Activated T-cell treated with anti-CD3 and anti-CD28 coated beads, Interleukin-2, amount 50 U/mL, for 72 hours (primary cell): Measurements from ENCODE around the gene MYO3B. TPM values are rescaled to one million over a fixed set of nuclear protein-coding genes. Genes with fewer than 3 reads are reported as not detected.
A peak's percentile ranks its signal among the peaks of the same experiment; 100 is the strongest.
"Not testable (repeated sequence)": the region's sequence is repeated elsewhere in the genome, so short reads cannot be mapped to it uniquely, and the experiment has no call there.

Source experiments
- ATAC-seq, 2 donors: fragments of 150-1000 bp; cut with Tn5 transposase; replicated peaks in 1 of 2; 2 replicates each; pipeline ENCODE4 v1.10.0; 2021; ENCODE audit warnings: moderate library complexity in 2 of 2, mild to moderate bottlenecking in 1 of 2
- DNase-seq, 2 donors: peaks; one replicate each; pipeline ENCODE4 v3.0.0; 2021 to 2022; ENCODE audit warnings: mixed read lengths in 1 of 2
- H3K27ac Mint-ChIP-seq: one replicate; pipeline ENCODE4 v1.8.0; 2022; ENCODE audit warnings: mild to moderate bottlenecking, moderate library complexity, mixed read lengths
- H3K27me3 Mint-ChIP-seq: one replicate; pipeline ENCODE4 v1.8.0; 2022; ENCODE audit warnings: low read depth, mixed read lengths
- H3K36me3 Mint-ChIP-seq, 2 donors: one replicate each; pipeline ENCODE4 v1.8.0; 2022; ENCODE audit warnings: mixed read lengths in 2 of 2, mild to moderate bottlenecking in 1 of 2; ENCODE audit not compliant: insufficient read depth in 2 of 2
- H3K4me1 Mint-ChIP-seq: one replicate; pipeline ENCODE4 v1.8.0; 2022; ENCODE audit warnings: low read depth, mixed read lengths
- H3K4me3 Mint-ChIP-seq, 2 donors: one replicate each; pipeline ENCODE4 v1.8.0; 2022; ENCODE audit warnings: mild to moderate bottlenecking in 2 of 2, mixed read lengths in 2 of 2, moderate library complexity in 2 of 2
- H3K9me3 Mint-ChIP-seq, 2 donors: one replicate each; pipeline ENCODE4 v1.8.0; 2022; ENCODE audit warnings: mixed read lengths in 2 of 2
- total RNA-seq, 2 donors: library from RNA; stranded (reverse); gene quantifications; one replicate each; pipeline ENCODE4 v1.2.3, GENCODE V29; 2022

MYO3B gene
- total RNA-seq, 2 donors from 2014 or later, result 3.8 to 4.1 TPM

- Mint-ChIP-seq H3K4me1 (no peaks in the 10 kb centered on the region), H3K4me3 (no peak overlapping the region), H3K9me3 (no peaks in the 10 kb centered on the region), H3K36me3 (peaks cover 0 to 3% of the 10 kb centered on the region in 2 donors), H3K27me3 (peaks cover 22% of the 10 kb centered on the region), H3K27ac (no peak overlapping the region)
- ATAC-seq (no peak), DNase-seq (no peak)
Observed at GRCh38 chr2:170420961-170421687, 243.2 kb downstream of the MYO3B start.

GRCh38 chr2:170423919-170424318 is 246.0 kb downstream of the MYO3B start:
- ATAC-seq, result no peak
- no peak overlapping the region for H3K4me3 Mint-ChIP-seq

GRCh38 chr2:170425281-170425751 is 247.4 kb downstream of the MYO3B start:
- no peak for DNase-seq
- Mint-ChIP-seq H3K9me3 (no peaks in the 10 kb centered on the region), H3K27ac (no peak overlapping the region), H3K4me1 (no peaks in the 10 kb centered on the region), H3K36me3 (no peaks in the 10 kb centered on the region), H3K27me3 (peaks cover 11% of the 10 kb centered on the region), H3K4me3 (no peak overlapping the region)
- ATAC-seq, result no peak

More at GRCh38 chr2:170423919-170424318, 246.0 kb downstream of the MYO3B start:
- Mint-ChIP-seq H3K4me1 (no peaks in the 10 kb centered on the region), H3K9me3 (no peaks in the 10 kb centered on the region), H3K27me3 (peaks cover 11% of the 10 kb centered on the region), H3K27ac (no peak overlapping the region), H3K36me3 (no peaks in the 10 kb centered on the region)
- no peak for DNase-seq

- Mint-ChIP-seq H3K27me3 (peaks cover 3% of the 10 kb centered on the region), H3K4me1 (no peaks in the 10 kb centered on the region), H3K4me3 (no peak overlapping the region), H3K9me3 (no peaks in the 10 kb centered on the region), H3K36me3 (no peaks in the 10 kb centered on the region), H3K27ac (no peak overlapping the region)
- ATAC-seq, result no peak
- DNase-seq, result no peak
Observed at GRCh38 chr2:170428868-170429267, 250.9 kb downstream of the MYO3B start.

GRCh38 chr2:170432823-170433222 is 254.9 kb downstream of the MYO3B start:
- Mint-ChIP-seq H3K27ac (no peak overlapping the region), H3K4me3 (no peak overlapping the region), H3K4me1 (peaks cover 23% of the 10 kb centered on the region), H3K36me3 (no peaks in the 10 kb centered on the region), H3K27me3 (peaks cover 18% of the 10 kb centered on the region), H3K9me3 (no peaks in the 10 kb centered on the region)
- no peak for ATAC-seq
- no peak for DNase-seq

GRCh38 chr2:170433448-170433847 is 255.5 kb downstream of the MYO3B start:
- H3K27ac Mint-ChIP-seq, result no peak overlapping the region
- H3K27me3 Mint-ChIP-seq, result peaks cover 18% of the 10 kb centered on the region
- no peaks in the 10 kb centered on the region for H3K36me3 Mint-ChIP-seq
- H3K4me3 Mint-ChIP-seq, result no peak overlapping the region
- H3K9me3 Mint-ChIP-seq, result no peaks in the 10 kb centered on the region
- ATAC-seq (no peak), DNase-seq (no peak)
- peaks cover 23% of the 10 kb centered on the region for H3K4me1 Mint-ChIP-seq

GRCh38 chr2:170434396-170434795 is 256.4 kb downstream of the MYO3B start:
- not testable (repeated sequence) for H3K4me3 Mint-ChIP-seq, H3K36me3 Mint-ChIP-seq, ATAC-seq, DNase-seq, H3K9me3 Mint-ChIP-seq, H3K27ac Mint-ChIP-seq
- H3K27me3 Mint-ChIP-seq, result peaks cover 18% of the 10 kb centered on the region
- H3K4me1 Mint-ChIP-seq, result peaks cover 23% of the 10 kb centered on the region

GRCh38 chr2:170434900-170435621 is 257.1 kb downstream of the MYO3B start:
- ATAC-seq, result peak in 1 of 2 donors; percentile 55

GRCh38 chr2:170436077-170436943 is 258.4 kb downstream of the MYO3B start:
- H3K27ac Mint-ChIP-seq, result no peak overlapping the region
- H3K9me3 Mint-ChIP-seq, result no peaks in the 10 kb centered on the region
- H3K27me3 Mint-ChIP-seq, result peaks cover 18% of the 10 kb centered on the region
- ATAC-seq (no peak), DNase-seq (no peak)
- no peaks in the 10 kb centered on the region for H3K36me3 Mint-ChIP-seq
- H3K4me1 Mint-ChIP-seq, result peaks cover 23% of the 10 kb centered on the region
- H3K4me3 Mint-ChIP-seq, result peak overlapping the region in 1 of 2 donors; percentile 76

More at GRCh38 chr2:170434900-170435621, 257.1 kb downstream of the MYO3B start:
- peak overlapping the region; percentile 64 to 76 for H3K4me3 Mint-ChIP-seq
- peaks cover 23% of the 10 kb centered on the region for H3K4me1 Mint-ChIP-seq
- H3K36me3 Mint-ChIP-seq, result no peaks in the 10 kb centered on the region
- H3K27ac Mint-ChIP-seq, result no peak overlapping the region
- peak in 1 of 2 donors; percentile 8 for DNase-seq
- H3K27me3 Mint-ChIP-seq, result peaks cover 18% of the 10 kb centered on the region
- H3K9me3 Mint-ChIP-seq, result no peaks in the 10 kb centered on the region

- no peak overlapping the region for H3K27ac Mint-ChIP-seq
- H3K9me3 Mint-ChIP-seq, result no peaks in the 10 kb centered on the region
- H3K4me1 Mint-ChIP-seq, result no peaks in the 10 kb centered on the region
- peaks cover 0 to 4% of the 10 kb centered on the region in 2 donors for H3K36me3 Mint-ChIP-seq
- DNase-seq, result no peak
- no peak overlapping the region for H3K4me3 Mint-ChIP-seq
- no peak for ATAC-seq
- H3K27me3 Mint-ChIP-seq, result no peaks in the 10 kb centered on the region
Observed at GRCh38 chr2:170446078-170446477, 268.1 kb downstream of the MYO3B start.

- H3K36me3 Mint-ChIP-seq, result peaks cover 0 to 5% of the 10 kb centered on the region in 2 donors
- ATAC-seq, result no peak
- DNase-seq, result no peak
- H3K9me3 Mint-ChIP-seq, result no peaks in the 10 kb centered on the region
- H3K4me3 Mint-ChIP-seq, result no peak overlapping the region
- H3K4me1 Mint-ChIP-seq, result no peaks in the 10 kb centered on the region
- no peaks in the 10 kb centered on the region for H3K27me3 Mint-ChIP-seq
- H3K27ac Mint-ChIP-seq, result no peak overlapping the region
Observed at GRCh38 chr2:170449034-170449433, 271.1 kb downstream of the MYO3B start.

- H3K27ac Mint-ChIP-seq, result no peak overlapping the region
- H3K4me1 Mint-ChIP-seq, result no peaks in the 10 kb centered on the region
- ATAC-seq (no peak), DNase-seq (no peak)
- no peaks in the 10 kb centered on the region for H3K9me3 Mint-ChIP-seq
- H3K27me3 Mint-ChIP-seq, result no peaks in the 10 kb centered on the region
- no peak overlapping the region for H3K4me3 Mint-ChIP-seq
- H3K36me3 Mint-ChIP-seq, result peaks cover 0 to 1% of the 10 kb centered on the region in 2 donors
Observed at GRCh38 chr2:170454471-170455372, 276.8 kb downstream of the MYO3B start.
